Measurements from ENCODE around the gene FARP1.

Gene FARP1

DNA sequence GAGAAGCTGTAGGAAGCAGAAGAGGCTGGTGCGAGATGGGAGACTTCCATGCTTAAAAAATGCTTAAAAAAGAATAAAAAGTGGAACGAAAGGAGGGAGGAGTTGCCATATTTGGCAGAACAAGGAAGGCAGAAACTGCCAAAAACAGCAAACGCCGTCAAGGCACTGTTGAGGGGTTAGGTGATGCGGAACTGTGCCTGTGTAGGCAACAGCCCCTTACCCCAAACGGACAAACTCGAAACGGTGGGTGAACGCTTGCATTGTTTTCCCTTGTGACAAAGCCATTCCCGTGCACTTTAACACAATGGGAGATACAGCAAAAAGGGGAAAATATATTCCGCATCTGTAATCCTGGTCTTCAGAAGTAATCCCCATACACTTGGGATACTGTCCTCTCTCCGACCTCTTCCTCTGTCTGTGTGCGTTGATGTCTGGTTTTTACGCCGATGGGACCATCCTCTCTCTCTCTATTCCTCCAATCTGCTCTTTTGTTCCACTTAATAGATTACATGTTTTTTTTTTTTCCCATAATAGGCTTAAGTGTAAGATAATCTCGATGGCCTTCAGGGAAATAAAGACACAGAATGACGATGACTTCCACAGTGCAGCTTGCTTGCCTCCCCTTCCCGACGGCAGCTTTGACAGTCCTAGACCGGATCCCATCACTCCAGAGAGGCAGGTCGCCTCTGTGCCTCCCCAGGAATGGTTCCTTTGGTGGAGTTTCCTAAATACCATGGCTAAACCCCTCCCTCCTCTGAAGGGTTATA is 166.9 kb downstream of the FARP1 start:
- peak; percentile 24 to 56 for DNase-seq (ENCODE audit: low spot score in 2 of 2)
- no peaks in the 10 kb centered on the region for H3K36me3 ChIP-seq (replicated peaks)
- no peaks in the 10 kb centered on the region for H3K9me3 ChIP-seq
- no peaks in the 10 kb centered on the region for H3K27me3 ChIP-seq (ENCODE audit: low read depth)
- H3K4me1 ChIP-seq: peaks cover 5% of the 10 kb centered on the region; the same call in 1 of the 2 replicates
- H3K4me3 ChIP-seq: no peak overlapping the region
- in situ Hi-C loops (cut with MboI; ENCODE audit: low sequenced_read_pairs): no loop called here

DNA sequence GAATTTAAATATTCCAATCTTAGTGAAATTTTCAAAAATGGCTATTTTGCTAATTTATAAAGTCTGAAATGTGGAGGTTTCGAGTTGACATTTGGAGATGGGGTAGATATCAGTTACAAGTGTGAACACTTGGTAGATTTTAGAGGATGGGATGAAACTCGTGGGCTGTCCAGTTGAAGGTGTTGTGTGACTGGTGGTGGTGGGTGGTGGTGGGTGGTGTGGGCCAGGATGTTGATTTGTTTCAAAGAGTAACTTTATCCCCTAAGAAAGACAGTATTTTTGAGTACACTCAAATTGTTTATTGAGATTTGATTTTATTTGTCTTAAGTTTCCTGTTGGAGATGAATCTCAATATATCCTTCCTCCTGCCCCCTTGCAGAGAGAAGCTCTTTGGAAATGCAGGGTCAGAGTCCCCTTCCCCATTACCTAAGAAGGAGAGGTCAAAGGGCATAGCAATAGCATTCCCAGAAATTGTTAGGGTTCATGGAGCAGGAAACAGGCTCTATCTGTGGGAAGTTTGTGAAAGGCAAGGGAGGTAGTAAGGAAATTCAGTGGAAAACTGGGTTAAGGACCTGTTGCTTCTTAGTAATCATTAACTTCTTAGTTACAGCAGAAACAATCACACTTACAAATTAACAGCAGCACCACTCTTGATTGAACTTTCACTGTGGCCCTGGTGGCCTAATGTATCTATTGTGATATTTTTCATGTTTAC is 167.7 kb downstream of the FARP1 start:
- in situ Hi-C loops (cut with MboI; ENCODE audit: low sequenced_read_pairs): no loop called here
- Histone ChIP-seq H3K27me3 (ENCODE audit: low read depth) (no peaks in the 10 kb centered on the region), H3K4me1 (peaks cover 5% of the 10 kb centered on the region; the same call in 1 of the 2 replicates), H3K9me3 (no peaks in the 10 kb centered on the region), H3K36me3 (replicated peaks) (no peaks in the 10 kb centered on the region), H3K4me3 (no peak overlapping the region)
- DNase-seq (ENCODE audit: low spot score in 2 of 2): no peak

DNA sequence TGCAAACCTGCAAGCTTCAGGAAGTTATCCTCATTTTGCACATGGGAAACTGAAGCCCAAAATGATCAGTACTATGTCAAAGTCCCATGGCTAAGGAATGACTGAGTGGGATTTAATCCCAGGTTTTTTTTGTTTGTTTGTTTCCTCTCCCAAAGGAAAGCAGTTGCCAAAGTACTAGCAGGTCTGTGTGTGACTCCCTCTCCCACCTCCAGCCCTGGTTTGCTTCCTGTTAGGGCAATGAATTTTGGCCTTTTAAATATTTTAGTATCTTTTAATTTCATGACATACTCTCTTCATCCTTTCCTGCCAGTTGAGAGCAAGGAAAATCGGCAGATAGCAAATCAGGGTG is 168.3 kb downstream of the FARP1 start:
- in situ Hi-C loops (cut with MboI; ENCODE audit: low sequenced_read_pairs): no loop called here
- Histone ChIP-seq H3K36me3 (replicated peaks) (no peaks in the 10 kb centered on the region), H3K4me1 (peaks cover 5% of the 10 kb centered on the region; the same call in 1 of the 2 replicates), H3K4me3 (no peak overlapping the region), H3K27me3 (ENCODE audit: low read depth) (no peaks in the 10 kb centered on the region), H3K9me3 (no peaks in the 10 kb centered on the region)
- DNase-seq (ENCODE audit: low spot score in 2 of 2): no peak

DNA sequence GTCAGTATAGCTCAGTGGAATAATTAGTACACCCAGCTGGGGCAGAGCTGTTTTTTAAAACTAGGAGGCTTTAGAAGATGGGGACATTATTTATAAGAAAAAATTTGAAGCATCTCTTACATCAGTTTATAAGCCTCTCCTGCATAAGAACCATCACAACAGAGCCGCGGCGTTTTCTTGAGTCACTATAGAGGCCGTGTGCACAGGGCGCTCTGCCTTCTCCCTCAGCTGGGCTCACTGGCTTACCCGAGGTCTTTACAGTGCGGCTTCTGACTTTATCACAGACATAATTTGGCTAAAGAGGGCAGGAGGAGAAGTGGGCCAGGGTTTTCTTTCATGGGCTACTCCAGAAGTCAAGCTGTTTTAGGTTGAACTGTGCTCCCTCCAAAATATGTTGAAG is 169.7 kb downstream of the FARP1 start:
- H3K9me3 ChIP-seq: no peaks in the 10 kb centered on the region
- H3K4me3 ChIP-seq: no peak overlapping the region
- no peak for DNase-seq (ENCODE audit: low spot score in 2 of 2)
- no peaks in the 10 kb centered on the region for H3K36me3 ChIP-seq (replicated peaks)
- peaks cover 5% of the 10 kb centered on the region; the same call in 1 of the 2 replicates for H3K4me1 ChIP-seq
- H3K27me3 ChIP-seq (ENCODE audit: low read depth): no peaks in the 10 kb centered on the region
- in situ Hi-C loops (cut with MboI; ENCODE audit: low sequenced_read_pairs): no loop called here

DNA sequence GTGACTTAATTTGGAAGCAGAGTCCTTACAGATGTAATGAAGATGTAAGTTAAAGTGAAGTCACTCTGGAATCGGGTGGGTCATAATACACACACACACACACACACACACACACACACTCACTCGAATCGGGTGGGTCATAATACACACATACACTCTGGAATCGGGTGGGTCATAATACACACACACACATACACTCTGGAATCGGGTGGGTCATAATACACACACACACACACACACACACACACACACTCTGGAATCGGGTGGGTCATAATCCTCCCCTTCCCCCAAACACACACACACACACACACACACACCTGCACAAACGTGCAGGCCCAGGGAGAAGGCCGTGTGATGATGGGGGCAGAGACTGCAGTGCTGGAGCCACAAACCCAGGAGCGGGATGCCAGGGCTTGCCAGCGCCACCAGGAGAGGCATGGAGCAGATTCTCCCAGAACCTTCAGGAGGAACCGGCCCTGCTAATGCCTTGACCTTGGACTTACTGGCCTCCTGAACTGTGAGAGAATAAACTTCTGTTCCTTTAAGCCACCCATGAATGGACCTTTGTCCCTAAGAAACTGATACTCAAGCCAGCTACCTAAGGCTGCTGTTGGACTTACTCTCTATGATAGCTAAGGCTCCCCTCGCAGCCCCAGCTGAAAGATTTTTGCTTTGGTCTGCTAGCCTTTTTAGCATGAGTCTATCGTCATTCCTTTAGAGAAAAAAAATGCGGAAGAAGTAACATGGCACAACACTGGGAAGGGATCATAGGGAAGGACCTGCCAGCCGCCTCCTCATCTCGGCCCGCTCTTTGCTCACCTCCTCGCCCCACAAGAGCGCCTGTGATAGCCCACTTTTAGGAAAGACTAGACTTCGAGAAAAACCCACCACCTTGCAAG is 170.4 kb downstream of the FARP1 start:
- Histone ChIP-seq H3K9me3 (no peaks in the 10 kb centered on the region), H3K27me3 (ENCODE audit: low read depth) (no peaks in the 10 kb centered on the region), H3K4me3 (no peak overlapping the region), H3K4me1 (peaks cover 5% of the 10 kb centered on the region; the same call in 1 of the 2 replicates), H3K36me3 (replicated peaks) (no peaks in the 10 kb centered on the region)
- DNase-seq (ENCODE audit: low spot score in 2 of 2): no peak
- in situ Hi-C loops (cut with MboI; ENCODE audit: low sequenced_read_pairs): no loop called here

DNA sequence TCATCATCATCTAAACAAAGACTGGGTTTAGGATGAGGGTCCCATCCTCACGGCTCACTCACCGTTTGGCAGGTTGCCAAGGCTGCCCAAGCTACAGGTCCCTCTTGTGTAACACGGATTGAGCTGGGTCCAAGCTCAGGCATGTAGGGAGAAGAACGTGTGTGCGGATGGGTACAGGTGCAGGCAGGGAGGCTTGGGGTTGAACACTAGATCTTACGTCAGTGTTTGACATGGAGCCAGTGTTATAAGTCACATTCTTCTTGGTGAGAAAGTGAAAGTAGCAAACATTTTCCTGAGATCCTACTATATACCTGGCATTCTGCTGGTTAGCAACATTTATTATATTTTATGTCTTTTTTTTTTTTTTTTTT is 171.0 kb downstream of the FARP1 start:
- Histone ChIP-seq H3K4me3 (no peak overlapping the region), H3K4me1 (peaks cover 5% of the 10 kb centered on the region; the same call in 1 of the 2 replicates), H3K9me3 (no peaks in the 10 kb centered on the region), H3K36me3 (replicated peaks) (no peaks in the 10 kb centered on the region), H3K27me3 (ENCODE audit: low read depth) (no peaks in the 10 kb centered on the region)
- no peak for DNase-seq (ENCODE audit: low spot score in 2 of 2)
- in situ Hi-C loops (cut with MboI; ENCODE audit: low sequenced_read_pairs): no loop called here

DNA sequence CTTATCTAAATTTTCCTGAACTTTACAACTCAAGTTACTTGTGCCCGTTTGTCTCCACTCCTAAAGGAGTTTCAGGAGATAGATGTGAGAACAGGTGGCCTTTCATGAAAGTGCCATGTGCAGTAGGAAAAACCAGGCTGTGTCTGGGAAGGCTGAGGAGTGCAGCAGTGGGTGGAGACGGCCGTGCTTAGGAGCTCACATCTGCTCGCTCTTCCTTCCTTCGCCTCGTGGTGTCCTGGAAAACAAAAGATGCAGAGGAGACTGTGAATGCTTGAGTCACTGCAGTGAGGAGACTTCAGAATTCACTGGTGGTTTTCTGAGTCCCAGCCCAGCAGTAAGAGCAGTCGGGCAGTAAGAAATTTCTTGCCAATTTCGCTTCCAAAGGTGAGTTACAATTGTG is 172.6 kb downstream of the FARP1 start:
- DNase-seq (ENCODE audit: low spot score in 2 of 2): no peak
- H3K36me3 ChIP-seq (replicated peaks): no peaks in the 10 kb centered on the region
- in situ Hi-C loops (cut with MboI; ENCODE audit: low sequenced_read_pairs): no loop called here
- no peak overlapping the region for H3K4me3 ChIP-seq
- H3K4me1 ChIP-seq: no peaks in the 10 kb centered on the region
- no peaks in the 10 kb centered on the region for H3K27me3 ChIP-seq (ENCODE audit: low read depth)
- H3K9me3 ChIP-seq: no peaks in the 10 kb centered on the region

DNA sequence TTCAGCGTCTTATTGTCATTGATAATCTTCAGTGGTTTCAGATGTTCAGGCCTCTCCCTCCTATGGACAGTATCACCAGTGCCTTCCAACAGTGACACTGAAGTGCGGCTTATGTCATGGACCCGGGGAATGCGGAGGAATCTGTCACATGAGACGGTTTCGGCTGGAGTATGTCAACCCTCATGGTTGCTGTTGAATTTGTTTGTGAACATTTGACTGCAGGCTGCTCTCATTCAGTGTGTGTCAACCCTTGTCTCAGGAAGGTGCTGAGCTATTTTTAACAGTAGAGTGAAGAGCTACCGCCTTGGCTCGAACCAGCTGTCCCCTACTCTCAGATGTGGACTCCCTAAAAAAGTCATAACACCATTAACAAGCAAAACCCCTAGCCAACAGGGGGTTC is 173.0 kb downstream of the FARP1 start:
- no peak for DNase-seq (ENCODE audit: low spot score in 2 of 2)
- no peaks in the 10 kb centered on the region for H3K27me3 ChIP-seq (ENCODE audit: low read depth)
- no peak overlapping the region for H3K4me3 ChIP-seq
- H3K9me3 ChIP-seq: no peaks in the 10 kb centered on the region
- no peaks in the 10 kb centered on the region for H3K4me1 ChIP-seq
- in situ Hi-C loops (cut with MboI; ENCODE audit: low sequenced_read_pairs): no loop called here
- H3K36me3 ChIP-seq (replicated peaks): no peaks in the 10 kb centered on the region

DNA sequence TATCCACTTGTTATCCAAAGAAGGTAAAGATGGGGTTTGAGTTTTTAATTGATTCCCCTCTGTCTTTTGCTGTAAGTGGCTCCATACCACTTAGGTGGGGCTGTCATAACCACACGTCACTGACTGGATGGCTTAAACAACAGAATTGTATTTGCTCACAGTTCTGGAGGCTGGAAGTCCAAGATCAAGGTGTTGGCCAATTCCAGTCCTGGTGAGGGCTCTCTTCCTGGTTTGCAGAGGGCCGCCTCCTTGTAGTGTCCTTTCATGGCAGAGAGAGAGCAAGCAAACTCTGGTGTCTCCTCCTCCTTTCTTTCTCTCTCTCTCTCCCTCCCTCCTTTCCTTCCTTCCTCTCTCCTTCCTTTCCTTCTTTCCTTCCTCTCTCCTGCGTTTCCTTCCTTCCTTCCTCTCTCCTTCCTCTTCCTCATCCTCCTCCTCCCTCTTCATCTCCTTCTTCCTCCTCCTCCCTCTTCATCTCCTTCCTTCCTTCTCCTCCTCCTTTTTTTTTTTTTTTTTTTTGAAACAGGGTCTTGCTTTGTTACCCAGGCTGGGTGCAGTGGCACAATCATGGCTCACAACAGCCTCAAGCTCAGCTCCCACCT is 174.8 kb downstream of the FARP1 start:
- Histone ChIP-seq H3K36me3 (replicated peaks) (no peaks in the 10 kb centered on the region), H3K4me1 (no peaks in the 10 kb centered on the region), H3K9me3 (no peaks in the 10 kb centered on the region), H3K4me3 (no peak overlapping the region), H3K27me3 (ENCODE audit: low read depth) (no peaks in the 10 kb centered on the region)
- no peak for DNase-seq (ENCODE audit: low spot score in 2 of 2)
- in situ Hi-C loops (cut with MboI; ENCODE audit: low sequenced_read_pairs): no loop called here

DNA sequence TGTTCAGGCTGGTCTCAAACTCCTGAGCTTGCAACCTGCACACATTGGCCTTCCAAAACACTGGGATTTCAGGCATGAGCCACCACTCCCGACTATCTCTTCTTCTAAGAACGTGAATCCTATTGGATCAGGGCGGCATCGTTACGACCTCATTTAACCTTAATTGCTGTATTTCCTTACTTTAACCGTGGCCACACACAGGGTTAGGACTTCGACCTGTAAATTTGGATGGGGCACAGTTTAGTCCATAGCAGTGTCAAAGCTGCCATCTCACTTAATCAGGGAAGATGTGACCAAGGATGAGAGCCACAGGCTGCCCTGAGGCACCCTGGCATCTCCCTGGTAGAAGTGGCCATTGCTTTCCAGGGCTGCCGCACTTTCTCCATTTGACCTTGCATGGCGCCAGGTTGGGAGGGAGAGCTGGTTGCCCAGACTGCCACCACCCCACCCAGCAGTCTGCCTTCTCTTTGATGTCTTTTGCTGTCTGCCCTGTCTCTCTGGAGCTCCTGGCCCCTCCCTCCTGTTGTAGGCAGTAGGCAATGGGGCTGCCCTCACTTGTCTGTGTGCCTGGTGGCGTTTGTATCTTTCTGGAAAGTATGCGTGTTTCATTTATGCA is 175.5 kb downstream of the FARP1 start:
- Histone ChIP-seq H3K9me3 (no peaks in the 10 kb centered on the region), H3K27me3 (ENCODE audit: low read depth) (no peaks in the 10 kb centered on the region), H3K36me3 (replicated peaks) (no peaks in the 10 kb centered on the region), H3K4me1 (no peaks in the 10 kb centered on the region), H3K4me3 (no peak overlapping the region)
- in situ Hi-C loops (cut with MboI; ENCODE audit: low sequenced_read_pairs): no loop called here
- DNase-seq (ENCODE audit: low spot score in 2 of 2): no peak

DNA sequence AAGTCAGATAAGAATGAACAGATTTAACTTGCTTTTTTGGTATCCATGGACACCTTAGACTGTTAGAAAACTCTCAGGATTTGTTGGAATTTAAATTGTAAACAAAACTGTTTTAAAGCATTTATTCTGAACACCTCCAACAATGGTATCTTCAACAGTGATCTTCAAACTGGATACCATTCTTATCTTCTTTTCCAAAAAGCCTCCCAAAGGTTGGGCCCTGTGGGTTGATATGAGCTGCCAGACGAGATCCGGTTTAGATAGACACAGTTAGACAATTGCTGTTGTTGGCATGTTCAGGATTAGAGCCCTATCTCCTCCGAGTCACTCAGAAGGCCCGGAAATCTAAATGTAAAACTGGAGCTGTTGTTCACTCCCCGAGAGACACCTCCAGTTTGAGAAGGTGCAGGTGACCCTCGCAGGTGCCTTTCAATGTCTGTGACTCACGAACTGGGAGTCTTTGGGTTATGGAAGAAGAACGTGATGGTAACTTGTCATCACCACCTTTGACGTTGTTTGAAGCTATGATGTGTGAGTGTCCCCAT is 177.7 kb downstream of the FARP1 start:
- Histone ChIP-seq H3K27me3 (ENCODE audit: low read depth) (no peaks in the 10 kb centered on the region), H3K4me1 (peaks cover 7% of the 10 kb centered on the region), H3K36me3 (replicated peaks) (no peaks in the 10 kb centered on the region), H3K9me3 (no peaks in the 10 kb centered on the region), H3K4me3 (no peak overlapping the region)
- in situ Hi-C loops (cut with MboI; ENCODE audit: low sequenced_read_pairs): no loop called here
- no peak for DNase-seq (ENCODE audit: low spot score in 2 of 2)

DNA sequence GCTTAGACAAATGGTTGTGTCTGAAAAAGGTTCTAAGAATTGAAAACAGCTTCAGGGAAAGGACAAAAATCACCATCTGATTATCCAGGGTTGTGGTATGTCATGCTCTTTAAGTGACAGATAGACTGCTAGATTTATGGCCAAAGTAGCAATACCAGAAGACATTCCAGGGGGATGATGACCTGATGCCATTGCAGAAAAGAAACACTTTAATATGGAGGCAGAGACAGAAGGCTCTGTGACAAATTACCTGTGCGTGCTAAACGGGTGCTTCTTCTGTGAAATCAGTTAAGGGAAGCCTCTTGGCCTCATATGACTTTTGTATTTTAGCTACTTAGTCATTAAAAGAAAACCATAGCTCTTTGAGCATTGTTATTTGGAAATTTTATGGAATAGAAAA is 178.5 kb downstream of the FARP1 start:
- no peak for DNase-seq (ENCODE audit: low spot score in 2 of 2)
- Histone ChIP-seq H3K9me3 (no peaks in the 10 kb centered on the region), H3K4me1 (peaks cover 13% of the 10 kb centered on the region), H3K36me3 (replicated peaks) (no peaks in the 10 kb centered on the region), H3K4me3 (no peak overlapping the region), H3K27me3 (ENCODE audit: low read depth) (no peaks in the 10 kb centered on the region)
- in situ Hi-C loops (cut with MboI; ENCODE audit: low sequenced_read_pairs): no loop called here

DNA sequence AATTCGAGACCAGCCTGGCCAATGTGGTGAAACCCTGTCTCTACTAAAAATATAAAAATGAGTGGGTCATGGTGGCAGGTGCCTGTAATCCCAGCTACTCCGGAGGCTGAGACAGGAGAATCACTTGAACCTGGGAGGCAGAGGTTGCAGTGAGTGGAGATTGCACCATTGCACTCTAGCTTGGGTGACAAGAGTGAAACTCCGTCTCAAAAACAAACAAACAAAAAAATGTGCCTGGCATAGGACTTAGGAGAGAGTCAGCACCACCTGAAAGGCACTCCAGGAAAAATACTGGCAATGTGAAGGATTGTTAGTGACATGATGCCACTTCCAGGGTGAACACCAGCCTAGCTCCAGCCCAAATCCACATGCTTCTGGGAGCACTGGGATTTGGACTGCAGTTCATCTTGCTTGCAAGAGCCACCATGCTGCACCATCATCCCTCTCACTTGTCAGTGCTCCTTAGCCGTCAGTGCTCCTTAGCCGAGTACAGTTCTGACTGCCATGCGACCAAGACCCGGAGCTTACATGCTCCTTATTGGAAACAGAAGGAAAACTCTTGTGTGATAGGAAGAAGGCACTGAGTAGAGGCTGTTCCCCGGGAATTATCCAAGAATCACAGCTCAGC is 179.3 kb downstream of the FARP1 start:
- Histone ChIP-seq H3K4me3 (no peak overlapping the region), H3K9me3 (no peaks in the 10 kb centered on the region), H3K27me3 (ENCODE audit: low read depth) (no peaks in the 10 kb centered on the region), H3K4me1 (peaks cover 21% of the 10 kb centered on the region), H3K36me3 (replicated peaks) (no peaks in the 10 kb centered on the region)
- DNase-seq (ENCODE audit: low spot score in 2 of 2): no peak
- in situ Hi-C loops (cut with MboI; ENCODE audit: low sequenced_read_pairs): no loop called here

Measured in HAP-1 (cell line).